Astrocyte of the hippocampus (primary cell): Measurements from ENCODE around the gene RUNX1.

ENCODE experiments used
- DNase-seq: peaks from one replicate; pipeline ENCODE4 v3.0.0; 2011; ENCODE audit warnings: low read depth, low spot score

RUNX1 gene

DNA sequence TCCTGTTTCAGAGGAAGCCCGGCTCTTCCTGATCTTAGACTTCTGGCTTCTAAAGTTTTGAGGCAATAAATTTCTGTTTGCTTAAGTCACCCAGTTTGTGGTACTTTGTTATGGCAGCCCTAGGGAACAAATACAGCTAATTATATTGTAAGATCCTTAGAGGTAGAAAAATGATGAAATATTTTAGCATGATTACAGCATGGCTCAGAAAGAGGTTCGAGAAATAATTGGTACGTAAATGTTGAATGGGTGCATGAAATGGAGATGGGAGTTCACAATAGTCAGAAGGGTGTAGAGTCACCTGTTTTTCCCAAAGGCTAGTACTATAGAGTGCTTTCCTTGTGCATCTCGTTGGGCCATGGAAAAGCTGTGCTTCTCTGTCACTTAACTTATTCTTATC lies 123.5 kb downstream of the RUNX1 start:
- no peak for DNase-seq

DNA sequence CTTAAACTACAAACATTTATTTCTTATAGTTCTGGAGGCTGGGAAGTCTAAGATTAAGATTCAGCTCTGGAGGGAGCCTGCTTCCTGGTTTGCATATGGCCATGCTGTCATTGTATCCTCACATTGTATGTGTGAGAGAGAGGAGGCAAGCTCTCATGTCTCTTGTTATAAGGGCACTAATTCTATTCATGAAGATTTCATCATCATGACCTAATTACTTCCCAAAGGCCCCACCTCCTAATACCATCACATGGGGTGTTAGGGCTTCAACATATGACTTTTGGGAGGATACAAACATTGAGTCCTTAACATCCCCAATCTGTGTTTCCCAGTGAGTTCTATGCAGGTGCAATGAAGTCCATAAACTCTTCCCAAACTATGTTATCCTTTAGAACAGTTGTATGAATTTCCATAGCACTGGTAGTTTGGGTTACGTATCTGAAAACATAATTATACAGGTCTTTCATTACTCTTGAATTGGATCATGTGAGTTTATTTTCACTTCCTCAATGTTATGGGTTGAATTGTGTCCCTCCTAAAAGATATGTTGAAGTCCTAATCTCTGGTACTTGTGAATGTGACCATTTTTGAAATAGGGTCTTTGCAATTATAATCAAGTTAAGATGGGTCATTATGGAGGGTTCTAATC lies 124.2 kb downstream of the RUNX1 start:
- DNase-seq, result no peak

DNA sequence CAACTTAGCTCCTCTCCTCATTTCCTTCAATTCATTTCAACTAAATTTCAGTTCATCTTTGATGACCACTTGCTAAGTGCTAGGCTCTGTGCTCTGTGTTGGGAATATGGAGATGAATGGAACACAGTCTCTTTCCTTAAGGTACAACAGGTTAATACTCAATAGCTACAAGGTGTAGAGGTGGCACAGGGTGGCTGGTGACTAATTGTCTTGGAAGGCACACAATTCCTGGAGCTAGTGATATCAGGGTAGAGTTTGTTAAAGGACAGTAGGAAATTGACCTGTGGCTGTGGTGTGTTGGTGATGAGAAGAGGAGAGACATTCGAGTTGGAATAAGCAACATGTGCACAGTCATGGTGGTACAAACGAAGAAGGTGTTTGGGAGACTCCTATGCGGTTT lies 124.9 kb downstream of the RUNX1 start:
- DNase-seq, result no peak

DNA sequence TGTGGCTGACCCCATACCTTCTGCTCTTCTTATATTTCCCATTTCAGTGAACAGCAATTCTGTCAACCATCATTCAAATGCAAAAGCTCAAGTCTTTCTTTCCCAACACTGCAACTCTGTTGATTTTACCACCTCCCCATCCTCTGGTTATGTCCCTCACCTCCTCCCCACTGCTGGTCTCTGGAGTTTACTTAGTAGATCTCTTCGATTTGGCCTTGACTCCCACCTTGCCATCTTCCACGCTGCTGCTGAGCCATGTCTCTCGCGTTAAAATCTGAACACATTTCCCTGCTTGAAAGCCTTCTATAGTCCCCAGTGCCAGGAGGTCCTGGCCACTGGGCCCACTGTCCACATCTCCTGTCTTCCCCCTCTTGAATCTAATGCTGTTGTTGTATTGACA lies 125.5 kb downstream of the RUNX1 start:
- DNase-seq, result no peak

DNA sequence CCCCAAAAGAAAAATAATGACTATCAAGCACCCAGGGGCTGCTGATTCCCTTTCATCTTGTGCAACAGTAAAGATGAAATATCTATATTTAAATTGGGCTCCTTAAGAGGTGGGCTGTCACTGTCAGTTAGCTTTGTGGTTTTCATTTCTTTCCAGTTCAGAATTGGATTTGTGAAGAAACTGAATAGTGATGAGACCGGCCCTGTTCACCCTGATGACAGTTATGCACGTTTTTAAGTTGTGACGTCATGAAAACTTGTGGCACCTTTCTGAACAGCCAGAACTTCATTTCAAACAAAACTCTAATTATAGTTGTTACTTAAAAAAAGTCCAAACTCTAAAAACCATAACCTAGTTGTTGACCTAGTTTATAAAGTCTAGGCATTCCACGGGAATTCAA lies 125.9 kb downstream of the RUNX1 start:
- DNase-seq, result no peak

DNA sequence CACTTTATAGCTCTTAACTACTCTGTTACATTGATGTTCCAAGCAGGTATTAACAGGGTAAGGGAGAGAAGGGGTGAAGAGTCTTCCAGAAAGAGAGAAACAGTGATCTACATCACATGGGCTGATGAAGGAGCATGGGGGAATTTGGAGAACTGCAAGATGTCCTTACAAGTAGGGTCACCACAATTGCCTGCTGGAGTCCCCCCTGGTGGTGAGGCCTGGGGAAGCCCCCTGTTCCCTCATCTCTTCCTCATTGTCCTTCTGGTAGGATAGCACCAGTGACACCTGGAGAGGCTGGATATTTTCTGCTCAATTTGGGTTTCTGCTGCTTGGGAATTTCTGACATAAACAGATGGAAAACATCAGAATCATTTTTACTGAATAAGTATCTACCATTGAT lies 126.6 kb downstream of the RUNX1 start:
- DNase-seq, result no peak

DNA sequence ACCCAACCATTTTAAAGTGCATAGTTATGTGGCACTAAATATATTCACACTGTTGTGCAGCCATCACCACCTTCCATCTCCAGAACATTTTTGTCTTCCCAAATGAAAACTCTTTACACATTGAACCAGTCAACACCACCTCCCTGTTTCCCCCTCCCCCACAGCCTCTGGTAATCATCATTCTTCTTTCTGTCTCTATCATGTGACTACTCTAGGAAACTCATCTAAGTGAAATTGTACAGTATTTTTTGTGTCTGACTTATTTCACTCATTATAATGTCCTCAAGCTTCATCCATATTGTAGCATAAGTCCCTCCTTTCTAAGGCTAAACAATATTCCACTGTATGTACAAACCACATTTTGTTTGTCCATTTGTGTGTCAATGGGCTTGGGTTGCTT lies 128.0 kb downstream of the RUNX1 start:
- DNase-seq, result no peak

DNA sequence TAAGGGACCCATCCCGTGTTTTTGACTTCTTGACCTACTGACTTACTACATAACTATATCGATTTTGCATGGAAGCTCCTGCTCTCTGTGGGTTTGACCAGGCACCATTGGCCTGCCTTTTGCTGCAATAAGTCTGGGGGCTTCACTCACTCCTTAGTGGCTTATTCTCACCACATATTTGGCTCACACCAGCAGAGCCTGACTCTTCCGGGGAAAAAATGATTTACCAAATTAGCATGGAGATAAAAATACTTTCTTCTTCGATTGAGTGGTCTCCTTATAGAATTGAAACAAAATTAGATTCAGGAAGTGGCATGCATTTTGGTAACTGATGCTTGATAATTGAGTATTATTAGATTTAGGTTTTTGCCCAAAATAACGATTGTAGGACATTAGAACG lies 129.7 kb downstream of the RUNX1 start:
- DNase-seq, result no peak

DNA sequence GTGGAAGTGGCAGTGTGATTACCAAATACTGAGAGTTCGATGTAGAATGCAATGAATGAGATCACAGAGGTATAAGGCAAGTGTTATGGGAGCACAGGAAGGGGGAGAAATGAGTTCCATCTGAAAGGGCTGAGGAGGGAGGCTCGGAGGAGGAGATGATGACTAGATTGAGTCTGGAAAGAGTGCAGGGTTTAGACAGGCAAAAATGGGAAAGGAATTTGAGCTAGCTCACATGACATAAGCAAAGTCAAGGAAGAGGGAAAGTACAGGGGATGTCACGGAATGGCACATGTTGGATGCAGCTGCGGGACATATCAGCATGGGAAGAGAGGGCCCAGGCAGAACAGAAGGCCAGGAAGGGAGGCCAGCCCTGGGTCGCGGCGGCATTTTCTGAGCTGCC lies 132.7 kb downstream of the RUNX1 start:
- DNase-seq, result peak; percentile 20

DNA sequence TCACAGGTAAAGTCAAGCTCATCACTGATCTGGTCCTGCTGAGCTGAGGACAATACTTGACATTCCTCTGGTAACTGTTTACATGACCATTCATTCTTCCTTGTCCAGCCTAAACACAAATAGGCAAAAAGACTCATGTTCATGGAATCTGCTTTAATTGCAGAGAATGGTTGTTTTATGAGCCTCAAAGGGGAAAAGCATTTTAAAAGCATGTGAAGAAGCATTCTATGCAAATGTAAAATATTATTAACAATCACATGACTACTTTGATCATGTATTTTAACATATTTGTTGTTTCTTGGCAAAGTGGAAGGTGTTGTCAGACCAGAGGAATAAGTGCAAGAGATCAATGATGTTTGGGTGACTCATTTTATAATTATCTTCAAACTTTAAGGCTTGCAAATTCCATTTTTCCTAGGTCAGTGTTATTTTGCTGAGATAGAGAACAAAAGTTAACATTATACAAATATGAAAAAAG lies 133.7 kb downstream of the RUNX1 start:
- peak; percentile 53 for DNase-seq

DNA sequence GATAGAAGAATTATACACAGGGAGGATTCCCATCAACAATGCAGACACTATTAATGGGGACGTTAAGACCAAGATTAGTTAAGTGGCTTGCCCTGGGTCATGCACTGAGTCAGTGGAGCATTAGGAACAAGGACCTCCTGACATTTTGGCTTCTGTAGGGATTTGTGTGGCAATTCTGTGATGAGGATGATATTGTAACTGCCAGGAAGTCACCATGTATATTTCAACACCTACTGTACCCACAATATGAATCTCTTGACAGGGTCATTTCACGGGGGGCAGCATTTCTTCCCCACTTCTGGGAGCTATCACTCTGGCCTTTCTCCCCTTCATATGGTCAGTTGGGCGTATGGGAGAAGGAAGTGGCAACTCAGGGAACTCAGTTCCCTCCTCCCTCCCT lies 134.9 kb downstream of the RUNX1 start:
- no peak for DNase-seq

DNA sequence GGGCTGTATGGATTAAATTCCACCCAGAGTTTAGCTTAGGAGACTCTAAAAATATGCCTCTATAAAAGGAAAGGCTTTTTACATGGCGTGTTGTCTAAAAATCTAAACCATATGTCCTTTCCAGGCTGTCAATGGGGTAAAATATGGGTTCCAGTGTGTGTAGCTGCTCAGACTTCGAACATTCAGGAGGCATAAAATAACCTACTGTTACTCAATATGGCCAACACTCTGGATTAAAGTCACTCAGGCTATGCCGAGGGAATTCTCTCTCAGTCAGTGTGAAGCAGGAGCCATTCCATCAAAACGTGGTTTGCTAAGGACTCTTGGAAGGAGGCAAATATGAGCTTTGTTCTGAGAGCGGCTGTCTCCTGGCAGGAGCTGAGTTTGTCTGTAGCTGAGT lies 135.3 kb downstream of the RUNX1 start:
- no peak for DNase-seq

DNA sequence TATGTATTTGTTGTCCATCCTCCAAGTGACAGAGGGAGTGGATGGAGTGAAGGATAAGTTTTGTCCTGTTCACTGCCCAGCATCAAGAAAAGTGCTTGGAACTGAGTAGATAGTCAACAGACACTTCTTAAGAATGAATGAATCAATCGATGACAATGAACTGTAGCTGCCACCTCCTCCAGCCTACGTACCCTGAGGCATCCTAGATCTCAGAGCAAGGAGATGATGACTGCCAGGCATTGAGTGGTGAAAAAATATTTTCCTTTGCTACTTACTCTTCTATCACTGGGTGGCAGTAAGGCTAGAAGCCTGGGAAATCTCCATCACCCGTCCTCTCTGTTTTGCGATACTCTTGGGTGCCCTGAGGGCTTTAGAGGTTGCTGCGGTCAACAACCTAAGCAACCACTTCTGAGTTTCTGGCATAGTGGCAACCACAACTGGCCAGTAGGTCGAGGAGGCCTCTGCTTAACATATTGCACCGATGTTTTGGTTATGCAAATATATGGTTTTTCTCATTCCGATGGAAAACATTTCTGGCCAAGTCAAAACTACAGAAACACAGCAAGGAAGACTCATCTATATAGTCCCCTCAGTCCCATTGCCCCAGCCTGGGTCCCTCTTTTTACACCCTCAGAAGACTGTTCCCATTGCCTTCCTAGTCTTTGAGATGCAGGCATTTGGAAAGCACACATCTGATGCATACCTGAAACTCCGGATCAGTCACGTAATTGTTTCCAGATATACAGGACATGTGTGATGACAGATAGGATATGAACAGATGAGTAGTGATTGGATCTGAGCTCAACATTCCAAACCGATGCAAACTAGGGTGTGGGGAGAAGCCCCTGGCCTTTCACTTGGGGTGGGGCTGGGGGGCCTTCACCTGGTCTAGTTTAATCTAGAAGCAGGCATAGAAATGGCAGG lies 136.8 kb downstream of the RUNX1 start:
- DNase-seq, result no peak

DNA sequence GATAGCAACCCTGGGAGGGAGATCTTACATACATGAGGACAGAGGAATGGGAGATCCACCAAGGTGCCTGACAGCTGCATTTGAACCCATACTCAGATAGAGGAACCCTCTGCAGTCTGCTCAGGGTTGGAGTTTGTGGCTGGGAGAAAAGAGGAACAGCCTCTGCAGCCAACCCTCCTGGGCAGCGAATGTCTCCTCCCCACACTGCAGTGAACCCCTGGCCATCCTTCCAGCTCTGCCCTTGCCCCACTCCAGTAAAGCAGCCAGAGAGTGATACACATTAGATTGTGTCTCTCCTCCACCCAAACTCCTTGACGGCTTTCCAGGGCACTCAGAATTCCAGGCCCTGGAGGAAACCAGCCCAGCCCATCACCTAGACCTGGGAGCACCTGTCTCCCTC lies 137.7 kb downstream of the RUNX1 start:
- no peak for DNase-seq

DNA sequence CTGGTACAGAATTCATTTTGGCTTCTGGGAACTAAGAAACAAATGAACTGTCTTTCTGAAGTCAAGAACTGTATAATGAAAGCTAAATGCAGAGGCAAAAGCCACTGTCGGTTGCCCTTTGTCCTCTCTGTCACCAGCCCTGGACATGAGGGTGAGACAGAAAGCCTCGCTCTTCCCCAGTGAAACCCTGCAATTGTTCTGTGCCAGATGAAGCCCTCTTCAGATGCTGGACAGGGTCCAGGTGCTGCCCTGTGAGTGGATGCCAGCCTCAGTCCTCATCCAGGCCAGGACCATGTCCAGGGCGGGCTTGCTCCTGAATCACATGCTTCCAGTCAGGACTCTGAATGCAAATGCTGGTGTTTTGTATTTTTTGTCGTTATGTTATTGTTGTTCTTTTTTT lies 138.7 kb downstream of the RUNX1 start:
- peak; percentile 16 for DNase-seq

DNA sequence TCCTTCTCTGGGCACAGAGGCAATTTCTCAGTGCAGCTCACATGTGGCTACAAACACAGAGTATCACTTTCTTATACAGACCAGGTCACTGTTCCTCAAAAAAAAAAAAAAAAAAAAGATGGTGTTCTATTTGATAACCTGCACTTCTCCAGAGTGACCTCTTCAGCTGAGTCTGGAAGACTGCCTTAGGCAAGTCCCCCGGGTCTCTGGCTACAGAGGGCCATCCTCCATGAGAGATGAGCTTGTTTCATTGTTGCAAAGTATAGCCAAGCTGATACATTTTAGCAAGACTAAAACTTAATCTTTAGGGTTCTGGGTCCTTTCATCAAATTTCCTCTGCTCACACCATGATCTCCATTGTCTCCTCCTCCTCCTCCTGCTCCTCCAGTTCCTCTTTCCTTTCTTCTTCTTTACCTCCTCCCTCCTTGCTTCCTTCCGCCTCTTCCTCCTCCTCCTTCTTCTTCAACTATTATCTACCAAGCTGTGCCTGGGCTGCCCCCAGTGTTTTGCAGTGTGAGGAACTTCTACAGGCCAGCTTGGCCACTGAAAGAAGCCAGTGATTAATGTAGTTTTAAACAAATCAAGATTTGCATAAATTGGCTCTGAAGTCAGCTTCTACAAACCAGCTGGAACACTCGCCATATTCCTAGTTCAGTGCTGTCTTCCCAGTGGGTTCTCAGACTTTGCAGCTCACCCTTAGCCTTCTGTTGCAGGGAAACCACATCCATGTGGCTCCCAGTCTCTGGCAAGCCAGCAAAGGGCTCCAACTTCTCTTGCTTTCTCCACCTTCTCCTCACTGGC lies 139.4 kb downstream of the RUNX1 start:
- peak; percentile 7 for DNase-seq

DNA sequence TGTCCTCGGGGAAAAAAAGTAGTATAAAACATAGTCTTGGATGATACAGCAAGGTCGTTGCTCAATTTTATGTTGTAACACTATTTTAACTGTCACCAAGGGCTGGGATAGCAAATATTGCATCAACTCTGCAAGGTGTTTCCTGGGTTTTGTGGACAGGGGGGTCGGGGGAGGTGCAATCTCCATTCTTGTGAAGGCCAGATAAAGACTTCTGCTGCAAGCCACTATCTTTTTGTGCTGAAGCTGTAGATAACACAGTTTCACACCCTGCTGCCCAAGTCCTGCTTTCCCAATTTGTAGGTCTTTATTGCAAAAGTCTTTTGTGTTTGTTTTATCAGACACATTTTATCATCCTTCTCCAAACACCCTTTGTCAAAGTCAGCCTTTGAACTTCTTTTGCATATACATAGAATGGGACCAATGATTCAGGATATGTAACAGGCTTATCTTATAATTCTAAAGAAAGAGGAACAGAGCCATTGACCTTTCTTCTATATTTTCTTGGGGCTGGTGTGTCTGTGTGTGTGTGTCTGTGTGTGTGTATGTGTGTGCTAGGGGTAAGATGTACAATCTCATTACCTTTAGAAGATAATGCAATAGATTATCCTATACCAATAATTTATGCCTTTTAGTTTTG lies 140.6 kb downstream of the RUNX1 start:
- no peak for DNase-seq

DNA sequence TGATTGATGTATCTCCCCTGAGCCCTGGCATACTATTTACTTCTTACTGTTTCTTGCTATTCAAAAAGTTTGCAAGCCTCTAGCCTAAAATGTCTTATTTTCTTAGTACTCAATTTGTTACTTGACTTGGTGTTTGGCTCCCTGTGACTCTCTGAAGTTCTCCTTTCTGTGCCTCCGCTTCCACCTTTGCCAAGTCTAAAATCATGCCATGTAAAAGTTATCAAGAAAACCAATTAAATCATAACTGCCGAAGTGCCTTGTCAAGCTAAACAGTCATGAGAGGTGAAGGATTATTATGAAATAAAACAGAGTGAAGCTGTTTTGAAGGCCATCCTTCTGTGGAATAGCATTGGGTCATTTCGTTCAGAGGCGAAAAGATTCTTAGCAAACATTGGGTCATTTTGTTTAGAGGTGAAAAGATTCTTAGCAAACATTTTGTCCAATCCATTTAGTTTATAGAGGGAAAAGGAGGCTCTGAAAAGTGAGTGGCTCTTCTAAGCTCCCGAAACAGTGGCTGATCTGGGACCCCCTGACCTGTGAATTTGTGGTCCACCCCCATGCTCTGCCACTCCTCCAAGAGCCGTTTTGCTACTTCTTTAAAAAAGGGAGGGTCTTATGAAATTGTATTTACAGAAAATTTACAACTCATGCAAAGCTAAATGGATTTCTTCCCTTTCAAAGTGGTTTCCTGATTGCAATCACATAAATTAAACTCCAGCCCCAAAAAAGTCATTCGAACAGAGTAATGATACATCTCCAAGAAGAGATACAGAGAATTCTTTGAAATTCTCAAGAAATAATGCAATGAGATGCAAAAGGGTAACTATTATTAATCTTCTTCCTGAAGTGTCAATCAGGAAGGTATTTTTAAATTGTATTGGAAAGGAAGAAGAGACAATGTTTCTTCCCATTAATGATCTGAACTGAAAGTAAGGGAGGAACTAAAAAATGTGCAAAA lies 141.4 kb downstream of the RUNX1 start:
- DNase-seq, result no peak

DNA sequence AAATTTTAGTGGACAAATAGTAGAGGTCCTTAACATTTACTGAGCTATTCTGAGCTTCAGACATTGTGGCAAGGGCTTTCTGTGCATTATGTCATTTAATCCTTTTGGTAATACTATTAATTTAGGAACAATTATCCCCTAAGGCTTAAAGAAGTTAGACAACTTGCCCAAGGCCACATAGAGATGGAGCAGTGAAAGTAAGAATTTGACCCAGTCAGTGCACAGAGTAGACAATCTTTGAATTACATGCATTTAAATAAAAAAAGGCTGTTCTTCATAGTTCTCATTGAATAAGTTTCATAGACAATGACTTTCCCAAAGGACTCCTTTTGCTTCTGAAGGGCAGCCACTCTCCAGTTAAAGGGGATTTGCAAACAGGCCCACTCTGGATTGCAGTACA lies 142.7 kb downstream of the RUNX1 start:
- no peak for DNase-seq

DNA sequence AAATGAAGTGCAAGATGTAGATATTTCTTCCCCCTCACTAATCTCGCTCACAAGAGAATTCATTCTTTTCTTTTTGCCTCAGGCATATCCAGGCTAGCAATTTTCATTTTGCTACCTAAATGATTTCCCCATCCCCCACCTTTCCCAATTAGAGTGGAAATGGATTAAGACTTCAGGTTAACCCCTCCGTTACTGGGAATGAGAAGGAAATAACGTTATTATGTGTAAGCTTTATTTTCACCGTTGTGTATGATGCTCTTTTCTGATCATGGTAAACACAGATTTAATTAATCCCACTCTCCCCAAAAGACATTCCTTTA lies 143.9 kb downstream of the RUNX1 start:
- DNase-seq, result no peak
